Hematopoietic multipotent progenitor cell (in vitro differentiated cells): Measurements from ENCODE around the gene NMBR. TPM values are rescaled to one million over a fixed set of nuclear protein-coding genes. Genes with fewer than 3 reads are reported as not detected.
"Not testable (repeated sequence)": the region's sequence is repeated elsewhere in the genome, so short reads cannot be mapped to it uniquely, and the experiment has no call there.

Experiments used
- DNase-seq, 3 donors: peaks; one replicate each; pipeline ENCODE4 v3.0.0-alpha.2; 2011 to 2015; ENCODE audit warnings: low read depth in 2 of 3, low spot score in 2 of 3
- total RNA-seq: library from RNA; depleted of rRNA; stranded (reverse); fragments of >200 nt; gene quantifications from one replicate; pipeline ENCODE4 v1.2.3, GENCODE V29; 2012

Gene NMBR
- total RNA-seq, 1 donor: not detected

DNA sequence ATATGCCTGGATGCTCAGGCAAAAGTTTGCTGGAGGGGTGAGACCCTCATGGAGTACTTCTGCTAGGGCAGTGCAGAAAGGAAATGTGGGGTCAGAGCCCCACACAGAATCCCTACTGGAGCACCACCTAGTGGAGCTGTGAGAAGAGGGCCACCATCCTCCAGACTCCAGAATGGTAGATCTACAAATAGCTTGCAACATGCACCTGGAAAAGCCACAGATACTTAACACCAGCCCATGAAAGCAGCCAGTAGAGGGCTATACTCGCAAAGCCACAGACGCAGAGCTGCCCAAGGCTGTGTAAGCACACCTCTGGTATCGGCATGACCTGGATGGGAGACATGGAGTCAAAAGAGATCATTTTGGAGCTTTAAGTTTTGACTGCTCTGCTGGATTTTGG is 74.9 kb downstream of the NMBR start:
- no peak for DNase-seq

DNA sequence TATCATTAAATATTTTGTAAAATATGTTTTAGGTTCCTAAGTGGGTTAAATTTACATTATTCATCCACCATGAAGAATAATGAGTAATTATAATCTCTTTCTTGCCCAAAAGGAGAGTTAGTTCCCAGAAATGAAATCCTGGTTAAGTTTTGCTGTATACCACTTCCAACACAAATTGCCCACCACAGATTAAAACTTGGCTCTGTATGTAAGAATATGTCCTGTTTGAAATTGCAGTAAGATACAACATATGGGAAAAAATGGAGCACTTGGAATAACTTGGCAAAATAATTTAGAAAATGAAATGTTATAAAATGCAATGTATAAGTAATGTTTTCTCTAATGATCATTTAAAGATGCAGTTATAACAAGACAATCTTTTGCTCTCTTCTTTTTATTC is 78.5 kb downstream of the NMBR start:
- DNase-seq: no peak

DNA sequence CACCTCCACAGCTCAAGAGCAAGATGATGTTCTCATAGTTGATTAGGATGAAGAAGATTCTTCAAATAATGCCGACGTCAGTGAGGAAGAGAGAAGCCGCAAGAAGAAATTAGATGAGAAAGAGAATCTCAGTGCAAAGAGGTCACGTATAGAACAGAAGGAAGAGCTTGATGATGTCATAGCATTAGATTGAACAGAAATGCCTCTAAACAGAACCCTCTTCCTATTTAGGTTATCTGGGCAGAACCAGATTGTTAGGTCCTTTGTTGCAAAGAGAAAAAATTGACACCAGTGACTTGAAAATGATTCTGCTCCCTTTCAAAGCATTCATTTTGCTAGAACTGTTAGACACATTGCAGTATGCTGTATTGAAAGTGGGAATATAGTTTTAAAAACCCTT is 84.1 kb downstream of the NMBR start:
- not testable (repeated sequence) for DNase-seq

DNA sequence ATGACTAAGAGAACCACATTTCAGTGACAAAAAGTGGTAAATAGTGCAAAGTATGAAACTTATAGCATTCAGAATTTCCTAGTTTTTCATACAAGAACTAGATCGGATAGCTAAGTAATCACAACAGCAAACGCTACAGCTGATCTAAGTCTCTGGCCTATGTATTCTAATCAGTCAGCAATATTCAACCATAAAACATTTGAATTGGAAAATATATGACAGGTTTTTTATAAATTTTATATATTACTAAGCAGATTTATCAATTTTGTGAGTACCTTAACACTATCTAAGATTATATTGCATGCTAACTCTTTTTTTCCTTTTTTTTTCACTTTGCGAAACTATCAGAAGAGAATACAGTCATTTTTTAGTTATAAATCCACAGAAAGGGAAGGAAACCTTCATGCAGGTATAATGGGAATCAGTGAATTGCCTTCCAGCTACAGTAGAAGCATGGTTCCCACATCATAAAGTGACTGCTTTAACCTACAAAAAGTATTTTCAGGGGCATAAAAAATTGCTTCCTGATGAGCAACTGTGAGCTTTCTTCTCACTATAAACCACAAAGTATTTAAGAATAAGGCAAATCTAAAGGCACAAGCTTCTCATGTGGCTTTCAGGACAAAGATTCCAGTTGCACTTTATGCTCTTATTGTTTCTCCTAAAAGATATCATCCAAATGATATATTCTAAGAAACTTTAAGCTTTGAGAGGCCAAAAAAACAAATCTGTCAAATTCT is 88.2 kb downstream of the NMBR start:
- DNase-seq: no peak

GRCh38 chr6:142055219-142055618 is 91.7 kb downstream of the NMBR start:
- no peak for DNase-seq

DNA sequence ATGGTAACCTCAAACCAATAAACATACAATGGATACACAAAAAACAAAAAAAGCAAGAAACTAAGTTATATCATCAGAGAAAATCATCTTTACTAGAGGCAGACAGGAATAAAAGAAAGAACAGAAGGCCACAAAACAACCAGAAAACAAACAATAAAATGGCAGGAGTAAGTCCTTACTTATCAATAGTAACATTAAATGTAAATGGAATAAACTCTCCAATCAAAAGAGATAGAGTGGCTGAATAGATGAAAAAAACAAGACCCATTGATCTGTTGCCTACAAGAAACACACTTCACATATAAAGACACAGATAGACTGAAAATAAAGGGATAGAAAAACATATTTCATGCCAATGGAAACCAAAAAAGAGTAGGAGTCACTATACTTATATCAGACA is 95.5 kb downstream of the NMBR start:
- DNase-seq: no peak

DNA sequence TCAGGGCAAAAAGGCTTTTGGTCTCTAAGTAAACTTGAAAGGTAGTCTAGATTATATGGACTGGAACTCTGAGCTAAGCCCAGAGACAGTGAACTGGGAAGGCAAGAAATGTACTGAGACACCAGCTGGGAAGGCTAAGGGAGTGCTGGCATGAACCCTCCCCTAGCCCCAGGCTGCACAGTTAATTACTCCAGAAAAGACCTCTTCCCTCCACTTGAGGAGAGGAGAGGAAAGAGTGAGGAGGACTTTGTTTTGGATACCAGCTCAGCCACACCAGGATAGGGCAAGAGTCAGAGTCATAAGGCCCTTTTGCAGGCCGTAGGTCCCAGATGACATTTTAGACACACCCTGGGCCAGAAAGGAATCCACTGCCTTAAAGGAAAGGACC is 98.3 kb downstream of the NMBR start:
- DNase-seq: no peak

- DNase-seq: no peak
Measured at GRCh38 chr6:142047934-142048592, 98.9 kb downstream of the NMBR start.

DNA sequence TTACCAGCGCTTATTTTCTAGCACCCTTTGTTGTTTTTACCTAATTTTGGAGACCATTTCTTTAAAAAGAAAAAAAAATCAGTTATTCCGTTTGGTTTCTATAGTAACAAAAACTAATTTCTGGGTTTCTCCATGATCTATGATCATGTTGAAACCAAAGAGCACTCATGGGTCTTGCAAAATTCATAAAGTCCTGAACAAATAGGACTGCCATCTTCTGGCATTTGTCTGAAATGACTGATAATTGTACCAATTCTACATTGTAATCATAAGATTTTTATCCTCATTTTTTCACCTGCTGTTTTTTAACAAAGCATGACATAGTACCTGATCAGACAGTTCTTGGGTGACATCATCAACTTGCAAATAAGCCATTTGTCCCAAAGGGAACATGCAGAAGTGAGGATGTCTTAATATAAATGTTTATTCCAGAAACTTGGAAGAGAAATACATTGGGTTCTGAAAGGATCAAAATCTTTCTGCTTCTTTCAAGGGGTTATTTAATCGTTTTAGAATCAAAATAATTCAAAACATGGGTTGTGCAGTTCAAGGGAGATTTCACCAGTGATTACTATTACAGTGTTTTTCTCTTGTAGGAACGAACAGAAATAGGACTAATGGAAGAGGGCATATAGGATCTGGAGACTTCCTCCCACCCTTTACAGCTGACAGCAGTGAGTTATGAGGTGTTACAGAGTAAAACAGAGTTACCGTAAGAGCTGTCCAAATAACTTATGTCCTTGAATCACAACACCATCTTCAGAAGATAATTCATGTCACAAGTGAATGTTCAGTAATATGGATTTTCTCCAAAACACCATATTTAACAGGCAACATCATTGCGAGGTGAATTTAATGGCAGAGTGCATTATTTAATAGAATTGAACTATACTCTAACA is 101.3 kb downstream of the NMBR start:
- DNase-seq: no peak

DNA sequence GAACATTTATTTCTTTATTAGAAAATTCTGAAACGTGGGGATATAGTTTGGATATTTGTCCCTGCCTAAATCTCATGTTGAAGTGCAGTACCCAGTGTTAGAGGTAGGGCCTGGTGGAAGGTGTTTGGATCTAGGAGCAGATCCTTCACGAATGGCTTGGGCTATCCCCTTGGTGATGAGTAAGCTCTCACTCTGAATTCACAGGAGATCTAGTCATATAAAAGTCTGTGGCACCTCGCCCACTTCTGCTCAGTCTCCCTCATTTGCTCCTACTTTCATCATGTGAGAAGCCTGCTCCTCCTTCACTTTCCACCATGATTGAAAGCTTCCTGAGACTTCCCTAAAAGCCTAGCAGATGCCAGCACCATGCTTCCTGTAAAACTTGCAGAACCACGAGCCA is 111.0 kb downstream of the NMBR start:
- DNase-seq: no peak

- DNase-seq: no peak
Measured at GRCh38 chr6:142031035-142031434, 115.9 kb downstream of the NMBR start.

- peak in 1 of 3 donors; percentile 8 for DNase-seq
Measured at GRCh38 chr6:142030115-142030619, 116.8 kb downstream of the NMBR start.

- no peak for DNase-seq
Measured at GRCh38 chr6:142028527-142028926, 118.4 kb downstream of the NMBR start.

GRCh38 chr6:142027804-142028203 is 119.1 kb downstream of the NMBR start:
- not testable (repeated sequence) for DNase-seq

GRCh38 chr6:142027074-142027473 is 119.8 kb downstream of the NMBR start:
- no peak for DNase-seq

DNA sequence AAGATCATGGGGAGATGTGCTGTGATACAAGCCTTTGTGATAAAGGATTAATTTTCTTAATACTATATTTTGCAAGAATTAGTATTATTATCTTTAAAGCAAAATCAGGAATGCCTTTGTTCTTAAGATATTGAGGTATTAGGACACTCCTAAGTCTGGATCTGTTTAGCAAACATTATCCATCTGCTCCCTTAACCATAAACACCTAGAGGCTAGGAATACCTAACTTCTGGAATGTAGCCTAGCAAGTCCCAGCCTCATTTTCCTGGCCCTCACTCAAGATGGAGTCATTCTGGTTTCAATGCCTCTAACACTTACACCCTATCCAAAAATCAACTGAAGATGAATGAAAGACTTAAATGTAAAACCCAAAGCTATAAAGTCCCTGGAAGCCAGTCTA is 120.5 kb downstream of the NMBR start:
- no peak for DNase-seq

Other genes with a start within 250 kb of the NMBR start
- not detected for gene GJE1, start 14.2 kb downstream of the NMBR start, total RNA-seq
- 39.9 TPM for gene VTA1, start 141 bp upstream of the NMBR start, total RNA-seq
- 57.1 TPM for gene ADGRG6, start 154.9 kb upstream of the NMBR start, total RNA-seq